ENCODE results near the gene GTPBP4.

GTPBP4 gene

DNA sequence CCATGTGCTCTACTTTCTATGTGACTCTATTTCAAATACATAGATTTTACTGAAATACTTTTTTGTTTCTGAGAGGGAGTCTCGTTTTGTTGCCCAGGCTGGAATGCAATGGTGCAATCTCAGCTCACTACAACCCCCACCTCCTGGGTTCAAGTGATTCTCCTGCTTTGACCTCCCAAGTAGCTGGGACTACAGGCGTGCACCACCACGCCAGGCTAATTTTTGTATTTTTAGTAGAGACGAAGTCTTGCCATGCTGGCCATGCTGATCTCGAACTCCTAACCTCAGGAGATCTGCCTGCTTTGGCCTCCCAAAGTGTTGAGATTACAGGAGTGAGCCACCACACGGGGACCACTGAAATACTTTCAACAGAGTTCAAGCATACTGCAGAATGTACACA is 57.2 kb downstream of the GTPBP4 start:
- H3K4me3 ChIP-seq (ENCODE audit: low read depth, low read length) = no peak overlapping the region

DNA sequence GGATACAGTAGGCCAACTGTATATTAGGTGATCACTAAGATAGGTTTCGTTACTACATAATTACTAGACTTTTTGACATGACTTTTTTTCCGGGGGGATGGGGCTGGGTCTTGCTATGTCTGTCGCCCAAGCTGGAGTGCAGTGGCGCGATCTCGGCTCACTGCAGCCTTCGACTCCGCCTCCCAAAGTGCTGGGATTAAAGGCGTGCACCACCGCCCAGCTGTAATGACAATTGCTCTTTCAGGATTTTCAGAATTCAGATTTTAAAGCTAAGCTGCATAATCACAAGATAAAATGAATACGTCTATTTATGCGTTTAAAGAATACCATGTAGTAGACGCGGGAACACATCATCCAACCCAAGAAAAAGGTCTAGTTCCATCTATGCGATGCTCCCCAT is 59.7 kb downstream of the GTPBP4 start:
- H3K4me3 ChIP-seq (ENCODE audit: low read depth, low read length) = peak overlapping the region; percentile 82
- DNase-seq (ENCODE audit: low read depth) = no peak
- TF ChIP-seq, protein P1, sequence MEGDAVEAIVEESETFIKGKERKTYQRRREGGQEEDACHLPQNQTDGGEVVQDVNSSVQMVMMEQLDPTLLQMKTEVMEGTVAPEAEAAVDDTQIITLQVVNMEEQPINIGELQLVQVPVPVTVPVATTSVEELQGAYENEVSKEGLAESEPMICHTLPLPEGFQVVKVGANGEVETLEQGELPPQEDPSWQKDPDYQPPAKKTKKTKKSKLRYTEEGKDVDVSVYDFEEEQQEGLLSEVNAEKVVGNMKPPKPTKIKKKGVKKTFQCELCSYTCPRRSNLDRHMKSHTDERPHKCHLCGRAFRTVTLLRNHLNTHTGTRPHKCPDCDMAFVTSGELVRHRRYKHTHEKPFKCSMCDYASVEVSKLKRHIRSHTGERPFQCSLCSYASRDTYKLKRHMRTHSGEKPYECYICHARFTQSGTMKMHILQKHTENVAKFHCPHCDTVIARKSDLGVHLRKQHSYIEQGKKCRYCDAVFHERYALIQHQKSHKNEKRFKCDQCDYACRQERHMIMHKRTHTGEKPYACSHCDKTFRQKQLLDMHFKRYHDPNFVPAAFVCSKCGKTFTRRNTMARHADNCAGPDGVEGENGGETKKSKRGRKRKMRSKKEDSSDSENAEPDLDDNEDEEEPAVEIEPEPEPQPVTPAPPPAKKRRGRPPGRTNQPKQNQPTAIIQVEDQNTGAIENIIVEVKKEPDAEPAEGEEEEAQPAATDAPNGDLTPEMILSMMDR (IDR thresholded peaks at IDR 0.05; ENCODE audit: low read depth, low read length, missing control alignments) = no peak
- in situ Hi-C loops (cut with HindIII; ENCODE audit: low sequenced_read_pairs) = loop anchor here (5.0 kb wide), 1 partner anchor 61 kb away; the partner anchor contains the start of gene GTPBP4

More for the DNA sequence above, 57.2 kb downstream of the GTPBP4 start:
- in situ Hi-C loops (cut with HindIII; ENCODE audit: low sequenced_read_pairs) = loop anchor here (5.0 kb wide), 1 partner anchor 58 kb away; the partner anchor contains the start of gene GTPBP4
- TF ChIP-seq, protein P1 (IDR thresholded peaks at IDR 0.05; ENCODE audit: low read depth, low read length, missing control alignments) = no peak
- DNase-seq (ENCODE audit: low read depth) = no peak

DNA sequence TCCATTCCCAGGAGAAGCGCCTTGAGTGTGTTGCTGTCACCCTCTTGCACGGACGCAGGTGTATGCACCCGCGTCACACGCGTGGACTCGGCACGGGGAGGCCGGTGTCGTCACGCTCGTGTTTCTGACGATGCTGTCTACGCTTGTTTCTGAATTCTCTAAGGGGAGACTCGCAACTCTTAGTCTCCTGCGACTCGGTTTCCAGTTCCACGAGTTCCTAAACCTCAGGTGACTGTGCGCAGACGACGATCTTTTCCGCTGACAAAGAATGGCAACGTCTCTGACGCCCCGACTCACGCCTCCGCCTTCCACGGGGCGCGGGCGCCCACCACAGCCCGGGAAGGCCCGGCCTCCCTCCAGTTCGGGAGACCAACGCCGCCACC is 60.1 kb downstream of the GTPBP4 start:
- DNase-seq (ENCODE audit: low read depth) = no peak
- TF ChIP-seq, protein P1 (IDR thresholded peaks at IDR 0.05; ENCODE audit: low read depth, low read length, missing control alignments) = no peak
- in situ Hi-C loops (cut with HindIII; ENCODE audit: low sequenced_read_pairs) = loop anchor here (5.0 kb wide), 1 partner anchor 61 kb away; the partner anchor contains the start of gene GTPBP4
- peak overlapping the region; percentile 82 for H3K4me3 ChIP-seq (ENCODE audit: low read depth, low read length)

DNA sequence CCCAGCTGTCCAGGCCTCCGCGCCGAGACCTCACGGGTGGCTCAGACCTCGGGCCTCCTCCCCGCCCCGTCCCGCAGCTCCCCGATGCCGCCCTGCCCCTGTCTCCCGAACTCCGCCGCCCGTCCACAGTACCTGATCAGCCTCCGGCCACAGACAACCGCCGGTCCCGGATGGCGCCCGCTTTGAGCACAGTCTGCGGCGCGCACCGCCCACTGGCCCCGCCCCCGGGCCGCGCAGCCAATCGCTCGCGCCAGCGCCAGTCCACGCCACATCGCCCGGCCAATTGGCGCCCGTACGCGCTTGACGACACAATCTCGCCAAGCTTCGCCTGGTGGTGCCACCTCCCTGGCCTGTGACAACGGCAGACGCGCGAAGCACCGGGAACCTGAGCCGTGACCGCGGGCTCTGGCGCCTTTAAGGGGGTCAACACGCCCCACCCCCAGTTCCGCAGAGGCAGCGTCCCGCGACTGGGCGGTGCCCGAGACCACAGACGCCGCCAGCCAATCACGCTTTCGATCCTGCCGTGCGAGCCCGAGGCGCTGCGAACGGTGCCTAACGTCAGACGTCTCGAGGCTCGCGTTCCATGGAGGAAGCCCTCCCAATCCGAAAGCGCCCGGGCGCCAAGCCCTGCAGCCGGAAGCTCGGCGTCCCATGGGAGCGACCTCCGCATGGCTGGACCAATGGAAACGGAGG is 60.6 kb downstream of the GTPBP4 start, which contains the start of gene IDI1:
Gene IDI1 (minus strand): TSS at position 388 of the 693 bp plus-strand sequence. CDS start 116 bp downstream, at position 272.
- peak; percentile 97 for DNase-seq (ENCODE audit: low read depth)
- TF ChIP-seq, protein P1 (IDR thresholded peaks at IDR 0.05; ENCODE audit: low read depth, low read length, missing control alignments) = no peak
- in situ Hi-C loops (cut with HindIII; ENCODE audit: low sequenced_read_pairs) = loop anchor here (5.0 kb wide), 1 partner anchor 62 kb away; the partner anchor contains the start of gene GTPBP4
- H3K4me3 ChIP-seq (ENCODE audit: low read depth, low read length) = peak within 1 kb of the TSS; percentile 82

DNA sequence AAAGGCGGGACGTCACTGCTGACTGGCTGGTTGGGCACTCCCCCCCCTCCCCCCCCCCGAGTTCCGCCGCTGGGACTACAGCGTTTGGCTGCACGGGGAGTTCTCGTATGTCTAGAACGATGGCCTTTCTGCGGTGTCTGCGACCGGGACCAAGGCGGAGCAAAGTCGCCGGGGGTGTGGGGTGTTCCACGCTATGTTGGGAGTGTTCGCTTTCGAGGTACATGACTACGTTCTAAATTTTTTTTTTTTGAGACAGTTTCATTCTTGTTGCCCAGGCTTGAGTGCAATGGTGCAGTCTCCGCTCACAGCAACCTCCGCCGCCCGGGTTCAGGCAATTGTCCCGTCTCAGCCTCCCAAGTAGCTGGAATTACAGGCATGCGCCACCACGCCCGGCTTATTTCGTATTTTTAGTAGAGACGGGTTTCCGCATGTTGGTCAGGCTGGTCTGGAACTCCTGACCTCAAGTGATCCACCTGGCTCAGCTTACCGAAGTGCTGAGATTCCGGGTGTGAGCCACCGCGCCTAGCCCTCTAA is 61.3 kb downstream of the GTPBP4 start:
- in situ Hi-C loops (cut with HindIII; ENCODE audit: low sequenced_read_pairs) = loop anchor here (5.0 kb wide), 1 partner anchor 62 kb away; the partner anchor contains the start of gene GTPBP4
- TF ChIP-seq, protein P1 (IDR thresholded peaks at IDR 0.05; ENCODE audit: low read depth, low read length, missing control alignments) = no peak
- no peak for DNase-seq (ENCODE audit: low read depth)
- peak overlapping the region; percentile 82 for H3K4me3 ChIP-seq (ENCODE audit: low read depth, low read length)

DNA sequence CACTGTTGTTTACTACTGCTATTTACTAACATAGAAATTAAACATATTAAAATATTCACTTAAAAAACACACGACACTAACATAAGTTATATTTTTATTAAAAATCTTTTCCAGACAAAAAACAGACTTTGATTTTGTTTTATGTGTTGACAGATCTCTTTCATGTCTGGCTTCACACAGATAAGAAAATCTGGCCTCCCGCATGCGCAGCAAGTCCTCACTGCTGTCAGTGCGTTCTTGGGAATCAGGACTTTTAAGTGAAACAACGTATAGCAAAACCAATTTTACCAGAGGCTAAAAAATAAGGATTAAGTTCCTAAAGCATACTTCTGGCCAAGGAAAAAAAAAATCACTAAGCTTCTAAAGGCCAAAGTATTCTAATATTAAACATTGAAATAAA is 61.9 kb downstream of the GTPBP4 start:
- in situ Hi-C loops (cut with HindIII; ENCODE audit: low sequenced_read_pairs) = no loop called here
- H3K4me3 ChIP-seq (ENCODE audit: low read depth, low read length) = peak overlapping the region; percentile 82
- TF ChIP-seq, protein P1 (IDR thresholded peaks at IDR 0.05; ENCODE audit: low read depth, low read length, missing control alignments) = no peak
- no peak for DNase-seq (ENCODE audit: low read depth)

Data from astrocyte of the cerebellum (primary cell).